HG03575 (cell line): ENCODE measurements around the gene CBARP.

Experiments used
- ATAC-seq: cut with Tn5 transposase; IDR thresholded peaks from one replicate; pipeline ENCODE4 v1.9.1; 2021; ENCODE audit not compliant: unreplicated experiment, insufficient number of reproducible peaks, low FRiP score; ENCODE audit errors: extremely low read depth

Gene CBARP

DNA sequence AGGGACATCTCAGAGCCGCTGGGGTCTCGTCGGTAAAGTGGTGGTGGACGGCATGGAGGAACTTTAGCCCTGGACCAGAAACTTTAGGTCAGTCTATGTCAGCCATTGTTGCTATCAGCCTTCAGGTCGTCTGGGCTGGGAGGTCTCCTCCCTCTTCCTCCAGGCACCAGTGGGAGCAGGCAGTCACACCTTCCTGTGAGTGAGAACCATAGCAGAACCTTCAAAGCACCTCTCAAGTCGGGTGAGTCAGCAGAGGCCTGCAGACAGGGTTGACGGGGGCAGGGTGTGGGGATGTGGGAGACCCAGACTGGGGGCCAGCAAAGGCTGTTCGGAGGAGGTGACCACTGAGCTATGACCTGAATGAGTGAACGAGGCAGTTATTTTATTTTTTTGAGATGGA lies 48.4 kb downstream of the CBARP start:
- no peak for ATAC-seq

DNA sequence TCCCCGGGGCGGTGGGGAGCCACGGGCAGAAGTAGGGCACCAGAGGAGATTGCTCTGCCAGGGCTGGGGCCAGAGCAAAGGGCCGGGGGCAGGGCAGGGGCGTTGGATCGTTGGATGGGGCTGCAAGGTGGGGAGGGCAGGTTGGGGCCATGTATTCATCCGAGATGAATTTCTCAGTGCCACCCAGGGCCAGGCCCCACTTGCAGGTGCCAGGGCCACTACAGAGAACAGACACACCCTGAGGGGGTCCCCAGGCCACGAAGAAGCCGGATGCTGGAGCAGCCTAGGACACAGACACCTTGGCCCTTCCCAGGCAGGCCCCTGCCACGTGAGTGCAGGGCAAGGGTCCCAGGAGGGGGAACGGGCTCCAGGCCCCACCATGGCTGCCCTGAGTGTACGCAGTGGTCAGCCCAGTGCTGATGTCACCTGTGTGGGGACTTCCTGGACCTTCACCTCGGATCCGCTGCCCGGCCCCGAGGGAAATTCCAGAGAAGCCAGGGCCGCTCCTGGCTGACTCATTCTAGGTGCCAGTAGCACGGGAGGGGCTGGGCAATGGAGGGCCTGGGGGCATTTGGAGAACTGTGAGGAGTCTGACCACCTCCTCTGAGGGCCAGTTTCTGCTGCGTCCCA lies 54.1 kb downstream of the CBARP start:
- ATAC-seq = no peak

DNA sequence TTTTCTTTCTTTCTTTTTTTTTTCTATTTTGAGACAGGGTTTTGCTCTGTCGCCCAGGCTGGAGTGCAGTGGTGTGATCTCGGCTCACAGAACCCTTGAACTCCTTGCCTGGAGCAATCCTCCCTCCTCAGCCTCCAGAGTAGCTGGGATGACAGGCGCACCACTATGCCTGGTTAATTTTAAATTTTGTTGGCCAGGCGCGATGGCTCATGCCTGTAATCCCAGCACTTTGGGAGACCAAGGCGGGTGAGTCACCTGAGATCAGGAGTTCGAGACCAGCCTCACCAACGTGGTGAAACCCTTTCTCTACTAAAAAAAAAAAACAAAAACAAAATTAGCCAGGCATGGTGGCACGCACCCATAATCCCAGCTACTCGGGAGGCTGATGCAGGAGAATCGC lies 55.1 kb downstream of the CBARP start:
- ATAC-seq = no peak

DNA sequence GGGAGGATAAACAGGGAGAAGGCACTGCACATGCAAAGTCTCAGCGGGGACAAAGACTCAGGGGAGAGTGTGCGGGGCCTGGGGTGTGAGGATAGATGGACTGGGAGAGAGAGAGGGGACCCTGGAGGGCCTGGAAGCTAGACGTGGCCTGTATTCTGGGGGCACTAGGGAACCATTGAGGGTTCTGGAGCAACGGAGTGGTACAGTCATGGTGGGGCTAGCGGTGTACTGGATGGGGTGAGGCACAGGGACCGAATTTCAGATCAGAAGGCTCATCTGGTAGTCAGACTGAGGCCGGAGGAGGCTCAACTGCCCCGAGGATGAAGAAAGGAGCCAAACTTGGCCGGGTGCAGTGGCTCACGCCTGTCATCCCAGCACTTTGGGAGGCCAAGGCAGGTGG lies 55.7 kb downstream of the CBARP start:
- no peak for ATAC-seq

DNA sequence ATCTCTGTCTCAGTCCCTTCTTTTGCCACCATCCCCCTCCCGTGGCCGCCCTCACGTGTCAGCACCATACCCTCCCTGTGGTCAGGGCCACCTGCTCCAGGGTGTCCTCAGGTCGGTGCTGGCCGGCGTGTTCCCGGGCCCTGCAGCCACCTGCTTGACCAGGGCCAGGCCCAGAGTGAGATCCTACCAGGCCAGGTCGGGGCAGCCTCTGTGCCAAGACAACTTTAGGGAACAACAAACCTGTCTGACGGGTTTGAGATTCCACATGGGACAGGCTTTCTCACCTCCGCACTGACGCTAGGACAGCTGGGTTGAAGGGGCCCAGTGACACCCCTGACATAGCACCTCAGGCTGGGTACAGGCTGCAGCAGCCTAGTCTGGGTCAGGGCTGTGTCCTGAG lies 56.2 kb downstream of the CBARP start:
- no peak for ATAC-seq
